HG03066 (cell line): ENCODE results near the gene ARF5.

Experiments
- ATAC-seq: cut with Tn5 transposase; IDR thresholded peaks from one replicate; pipeline ENCODE4 v1.9.1; 2021; ENCODE audit warnings: low read depth; ENCODE audit not compliant: unreplicated experiment

ARF5 gene

DNA sequence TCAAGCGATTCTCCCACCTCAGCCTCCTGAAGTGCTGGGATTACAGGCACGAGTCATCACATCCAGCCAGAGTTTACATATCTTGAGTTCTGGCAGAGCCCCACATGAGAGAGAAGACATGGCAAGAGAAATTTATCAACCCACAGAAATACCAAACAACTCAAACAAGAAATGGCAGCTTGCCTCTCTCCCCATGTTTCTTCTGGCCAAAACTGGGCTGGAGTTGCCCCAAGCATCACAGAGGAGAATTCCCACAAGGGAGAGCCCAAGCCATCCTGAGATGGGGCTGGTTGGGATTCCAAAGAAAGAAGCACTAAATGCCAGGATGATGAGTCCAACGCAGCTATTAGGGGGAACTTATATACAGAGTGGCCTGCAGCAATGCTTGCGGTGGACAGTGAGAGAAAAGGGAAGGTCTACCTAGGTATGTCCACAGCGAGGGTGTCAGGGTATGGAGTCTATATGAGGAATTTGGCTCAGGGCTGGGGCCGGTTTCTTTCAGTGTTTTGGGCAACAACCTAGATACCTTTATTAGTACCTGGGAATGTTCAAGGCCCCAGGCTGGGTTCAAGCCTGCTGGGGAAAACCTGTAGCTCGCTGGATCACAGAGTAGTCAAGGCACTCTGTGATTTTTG is 44.2 kb downstream of the ARF5 start:
- no peak for ATAC-seq

DNA sequence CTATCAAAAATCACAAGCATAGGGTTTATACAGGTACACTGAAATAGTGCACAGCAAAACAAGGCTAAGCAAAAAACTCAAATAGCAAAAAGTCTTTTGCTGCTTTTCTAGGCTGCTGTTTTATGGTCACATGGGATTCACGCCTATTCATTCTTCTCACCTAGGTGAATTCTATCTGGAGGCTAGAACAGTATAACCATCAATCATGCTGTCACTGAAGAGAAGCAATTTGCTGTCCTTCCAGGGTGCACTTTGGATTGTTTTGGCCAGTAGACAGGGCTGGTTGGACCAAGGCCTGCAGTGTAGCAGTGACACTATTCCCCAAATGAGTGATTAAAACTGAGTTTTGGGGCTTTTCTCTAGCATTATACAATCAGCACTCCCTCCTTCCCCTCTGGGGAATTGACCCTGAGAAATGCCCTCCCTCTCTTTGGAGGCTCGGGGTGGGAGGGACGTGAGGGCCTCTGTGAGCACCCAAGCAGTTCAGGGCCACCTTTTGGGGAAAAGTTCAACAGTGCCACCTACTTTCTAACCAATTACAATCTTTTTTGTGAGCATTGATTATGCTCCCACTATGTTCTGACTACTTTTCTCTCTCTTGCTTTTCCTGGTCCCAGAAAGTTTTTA is 47.6 kb downstream of the ARF5 start:
- no peak for ATAC-seq

DNA sequence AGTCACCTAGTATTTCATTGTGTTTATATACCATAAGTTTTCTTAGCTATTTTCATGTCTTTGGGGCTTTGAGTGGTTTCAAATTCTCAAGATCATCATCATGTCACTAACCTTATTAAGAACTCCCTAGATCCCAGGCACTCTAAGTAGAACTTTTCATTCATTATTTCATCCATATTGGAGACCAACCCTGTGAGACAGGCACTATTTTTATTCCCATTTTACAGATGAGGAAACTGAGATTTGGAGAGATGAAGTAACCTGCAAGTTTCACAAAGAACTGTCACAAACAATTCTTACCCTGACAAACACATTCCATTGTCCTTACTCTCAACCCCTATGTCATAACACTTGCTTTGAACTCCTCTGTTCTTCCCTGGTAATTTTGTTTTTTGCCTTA is 50.0 kb downstream of the ARF5 start:
- no peak for ATAC-seq
